KMS-11 (cell line): ENCODE results near the gene NCK1.

Experiments used
- H2AFZ ChIP-seq: fragments of 200-600 bp; sonication (generic); 2 replicates; pipeline ENCODE4 v1.6.1; 2016; ENCODE audit warnings: antibody characterized with exemption, mixed run types, low read depth
- H3K27ac ChIP-seq: fragments of 200-600 bp; sonication (generic); 2 replicates; pipeline ENCODE4 v1.6.1; 2016; ENCODE audit warnings: mild to moderate bottlenecking, mixed run types
- H3K27me3 ChIP-seq: fragments of 200-600 bp; sonication (generic); 2 replicates; pipeline ENCODE4 v1.6.1; 2017; ENCODE audit warnings: mild to moderate bottlenecking, low read depth, mixed run types, moderate library complexity; ENCODE audit not compliant: insufficient read depth
- H3K36me3 ChIP-seq: fragments of 200-600 bp; sonication (generic); 2 replicates; pipeline ENCODE4 v1.6.1; 2017; ENCODE audit warnings: mild to moderate bottlenecking, mixed run types; ENCODE audit not compliant: insufficient read depth
- H3K4me1 ChIP-seq: fragments of 200-600 bp; sonication (generic); 2 replicates; pipeline ENCODE4 v1.6.1; 2016; ENCODE audit warnings: mild to moderate bottlenecking, low read depth, mixed run types; ENCODE audit not compliant: poor library complexity, severe bottlenecking
- H3K4me2 ChIP-seq: fragments of 200-600 bp; sonication (generic); 2 replicates; pipeline ENCODE4 v1.7.0; 2016; ENCODE audit warnings: mild to moderate bottlenecking, mixed run types
- H3K4me3 ChIP-seq: fragments of 200-600 bp; sonication (generic); IDR thresholded peaks from 2 replicates; pipeline ENCODE4 v1.6.1; 2017; ENCODE audit warnings: low read depth, low read length, mixed read lengths; ENCODE audit not compliant: insufficient read depth
- H3K79me2 ChIP-seq: fragments of 200-600 bp; sonication (generic); 2 replicates; pipeline ENCODE4 v1.6.1; 2016; ENCODE audit warnings: low read depth, mixed run types; ENCODE audit not compliant: insufficient read depth
- H3K9ac ChIP-seq: fragments of 200-600 bp; sonication (generic); 2 replicates; pipeline ENCODE4 v1.6.1; 2016; ENCODE audit warnings: mild to moderate bottlenecking, mixed run types
- H4K20me1 ChIP-seq: fragments of 200-600 bp; sonication (generic); 2 replicates; pipeline ENCODE4 v1.6.1; 2016; ENCODE audit warnings: mild to moderate bottlenecking, mixed run types; ENCODE audit not compliant: insufficient read depth
- TF ChIP-seq, protein P1 (sequence below): fragments of 200-600 bp; sonication (generic); conservative IDR thresholded peaks from 2 replicates; pipeline ENCODE4 v1.6.1; 2017; ENCODE audit warnings: low read depth, mild to moderate bottlenecking, antibody characterized with exemption, low read length, moderate library complexity, mixed read lengths

The NCK1 gene

DNA sequence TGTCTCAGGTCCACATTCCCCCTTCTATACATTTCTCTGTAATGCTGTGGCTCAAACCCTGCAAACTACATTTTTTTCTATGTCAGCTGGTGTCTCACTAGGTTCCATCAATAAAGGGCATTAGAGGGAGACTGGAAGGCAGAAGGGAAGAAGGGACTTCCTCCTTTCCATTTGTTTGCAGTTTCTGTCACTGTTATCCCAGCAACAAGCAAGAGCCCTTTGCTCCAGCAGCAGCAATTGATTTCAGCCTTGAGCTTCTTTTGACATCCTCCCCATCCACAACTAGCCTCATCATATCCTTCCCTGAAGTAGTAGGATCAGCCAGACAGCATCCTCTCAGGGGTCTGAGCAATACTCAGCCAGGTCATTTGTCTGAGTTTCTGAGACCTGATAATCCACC is 5.3 kb upstream of the NCK1 start:
- Histone ChIP-seq H3K27ac (no peak overlapping the region), H4K20me1 (no peaks in the 10 kb centered on the region), H2AFZ (no peak overlapping the region), H3K4me1 (peaks cover 11% of the 10 kb centered on the region), H3K36me3 (no peaks in the 10 kb centered on the region), H3K9ac (no peak overlapping the region), H3K4me3 (no peak overlapping the region), H3K79me2 (peaks cover 13% of the 10 kb centered on the region), H3K27me3 (no peaks in the 10 kb centered on the region), H3K4me2 (no peak overlapping the region)
- TF ChIP-seq, protein P1, sequence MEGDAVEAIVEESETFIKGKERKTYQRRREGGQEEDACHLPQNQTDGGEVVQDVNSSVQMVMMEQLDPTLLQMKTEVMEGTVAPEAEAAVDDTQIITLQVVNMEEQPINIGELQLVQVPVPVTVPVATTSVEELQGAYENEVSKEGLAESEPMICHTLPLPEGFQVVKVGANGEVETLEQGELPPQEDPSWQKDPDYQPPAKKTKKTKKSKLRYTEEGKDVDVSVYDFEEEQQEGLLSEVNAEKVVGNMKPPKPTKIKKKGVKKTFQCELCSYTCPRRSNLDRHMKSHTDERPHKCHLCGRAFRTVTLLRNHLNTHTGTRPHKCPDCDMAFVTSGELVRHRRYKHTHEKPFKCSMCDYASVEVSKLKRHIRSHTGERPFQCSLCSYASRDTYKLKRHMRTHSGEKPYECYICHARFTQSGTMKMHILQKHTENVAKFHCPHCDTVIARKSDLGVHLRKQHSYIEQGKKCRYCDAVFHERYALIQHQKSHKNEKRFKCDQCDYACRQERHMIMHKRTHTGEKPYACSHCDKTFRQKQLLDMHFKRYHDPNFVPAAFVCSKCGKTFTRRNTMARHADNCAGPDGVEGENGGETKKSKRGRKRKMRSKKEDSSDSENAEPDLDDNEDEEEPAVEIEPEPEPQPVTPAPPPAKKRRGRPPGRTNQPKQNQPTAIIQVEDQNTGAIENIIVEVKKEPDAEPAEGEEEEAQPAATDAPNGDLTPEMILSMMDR: no peak

DNA sequence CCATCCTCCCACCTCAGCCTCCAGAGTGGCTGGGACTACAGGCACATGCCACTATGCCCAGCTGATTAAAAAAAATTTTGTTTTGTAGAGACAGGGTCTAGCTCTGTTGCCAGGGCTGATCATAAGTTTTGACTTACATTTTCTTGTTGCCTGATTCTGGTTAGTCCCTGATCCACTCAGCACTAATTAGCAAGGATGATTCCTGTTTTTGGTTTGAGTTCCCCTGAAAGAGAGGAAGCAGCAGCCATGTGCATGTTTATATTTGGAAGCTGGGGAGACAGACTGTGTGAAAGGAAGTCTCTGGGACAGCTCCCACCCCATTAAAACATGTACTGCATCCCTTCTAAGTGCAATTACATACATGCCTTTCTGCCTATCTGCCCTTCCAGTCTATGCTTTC is 3.6 kb upstream of the NCK1 start:
- Histone ChIP-seq H3K4me3 (no peak overlapping the region), H3K36me3 (no peaks in the 10 kb centered on the region), H2AFZ (no peak overlapping the region), H4K20me1 (no peaks in the 10 kb centered on the region), H3K9ac (no peak overlapping the region), H3K4me1 (peaks cover 12% of the 10 kb centered on the region), H3K79me2 (peaks cover 25% of the 10 kb centered on the region), H3K4me2 (no peak overlapping the region), H3K27ac (no peak overlapping the region), H3K27me3 (no peaks in the 10 kb centered on the region)
- TF ChIP-seq, protein P1: no peak

DNA sequence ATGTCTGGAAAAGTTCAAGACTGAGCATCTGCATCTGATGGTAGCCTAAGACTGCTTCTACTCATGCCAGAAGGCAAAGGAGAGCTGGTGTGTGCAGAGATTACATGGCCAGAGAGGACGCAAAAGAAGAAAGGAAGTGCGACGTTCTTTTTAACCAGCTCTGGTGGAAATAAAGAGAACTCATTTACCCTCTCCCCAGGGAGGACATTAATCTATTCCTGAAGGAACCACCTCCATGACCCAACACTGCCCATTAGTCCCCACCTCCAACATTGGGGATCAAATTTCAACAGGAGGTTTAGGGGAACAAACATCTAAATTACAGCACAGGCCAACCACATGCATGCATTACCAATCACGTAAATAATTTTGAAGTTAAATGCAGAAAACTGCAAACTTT is 1.5 kb upstream of the NCK1 start:
- Histone ChIP-seq H3K79me2 (peaks cover 43% of the 10 kb centered on the region), H3K27ac (no peak overlapping the region), H3K27me3 (no peaks in the 10 kb centered on the region), H3K4me2 (peak overlapping the region; percentile 88), H3K4me3 (peak overlapping the region; percentile 53), H3K36me3 (no peaks in the 10 kb centered on the region), H3K4me1 (peaks cover 18% of the 10 kb centered on the region), H4K20me1 (no peaks in the 10 kb centered on the region), H2AFZ (peak overlapping the region; percentile 99; the same call in 1 of the 2 replicates), H3K9ac (peak overlapping the region; percentile 73; the same call in 1 of the 2 replicates)
- TF ChIP-seq, protein P1: no peak

DNA sequence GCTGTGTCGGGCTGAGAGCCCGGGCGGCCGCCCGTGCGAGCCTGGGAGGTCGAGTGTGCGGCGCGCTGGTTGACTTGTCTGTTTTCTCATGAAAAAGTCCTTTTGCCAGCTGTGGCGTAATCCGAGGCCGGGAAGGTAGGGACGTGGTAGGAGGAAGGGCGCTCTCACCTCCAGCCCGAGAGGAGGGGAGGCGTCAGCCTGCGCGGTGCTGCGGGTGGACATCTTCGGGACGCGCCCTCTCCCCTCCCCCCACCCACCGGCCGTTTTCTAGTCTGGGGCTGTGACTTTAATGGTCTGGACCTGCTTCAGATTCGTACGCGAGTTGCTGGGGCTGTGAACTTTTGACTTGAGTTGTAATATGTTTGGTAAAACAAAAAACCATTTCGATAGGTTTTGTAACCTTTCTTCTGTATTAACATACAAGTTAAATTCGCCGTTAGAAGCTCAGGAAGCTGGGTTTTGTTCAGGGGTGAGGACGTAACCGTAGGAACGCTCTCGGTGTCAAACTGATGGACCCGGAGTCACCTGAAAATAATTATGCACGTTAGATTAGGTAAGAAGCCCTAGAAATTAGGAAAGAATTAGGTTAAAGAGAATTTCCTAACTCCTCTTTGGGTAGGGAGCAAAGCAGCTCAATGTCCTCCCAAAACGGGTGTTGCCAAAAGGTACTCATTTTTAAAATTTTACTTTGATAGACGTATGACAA is 762 bp downstream of the NCK1 start:
- Histone ChIP-seq H3K27me3 (no peaks in the 10 kb centered on the region), H2AFZ (peak overlapping the region; percentile 99), H3K9ac (peak overlapping the region; percentile 73), H3K4me2 (peak overlapping the region; percentile 97), H3K4me1 (peaks cover 21% of the 10 kb centered on the region), H4K20me1 (no peaks in the 10 kb centered on the region), H3K36me3 (no peaks in the 10 kb centered on the region), H3K27ac (peak overlapping the region; percentile 88), H3K4me3 (peak overlapping the region; percentile 65), H3K79me2 (peaks cover 63% of the 10 kb centered on the region)
- TF ChIP-seq, protein P1: no peak
